Esophagus muscularis mucosa (tissue), 3 donors: Measurements from ENCODE around the gene ZNF101.

Source experiments
- CTCF ChIP-seq, 3 experiments: fragments of 200-600 bp in 2 of 3; fragments of 450-650 bp in 1 of 3; sonication (generic) in 2 of 3; IDR thresholded peaks; one replicate each; pipeline ENCODE4 v1.5.1; 2017 to 2019; ENCODE audit warnings: antibody characterized with exemption in 3 of 3, mild to moderate bottlenecking in 2 of 3, moderate library complexity in 1 of 3
- POLR2AphosphoS5 ChIP-seq, 2 donors: sonication (generic); formaldehyde crosslinking; IDR thresholded peaks; one replicate each; pipeline ENCODE4 v1.6.1; 2017; ENCODE audit warnings: antibody characterized with exemption in 2 of 2

- TF ChIP-seq CTCF (IDR thresholded peaks at IDR 0.05) (no peak), POLR2AphosphoS5 (IDR thresholded peaks at IDR 0.05) (no peak)
Measured at GRCh38 chr19:19691683-19692082, 23.0 kb downstream of the ZNF101 start.
